HFFc6 (cell line): ENCODE measurements around the gene ANGPTL2. TPM values are rescaled to one million over a fixed set of nuclear protein-coding genes. Genes with fewer than 3 reads are reported as not detected.

Source experiments
- DNase-seq: peaks from one replicate; pipeline ENCODE4 v3.0.0-alpha.2; 2018
- H3K27ac Mint-ChIP-seq: 2 replicates; pipeline ENCODE4 v1.8.0; 2020; ENCODE audit warnings: mild to moderate bottlenecking, mixed read lengths
- H3K27me3 Mint-ChIP-seq: 2 replicates; pipeline ENCODE4 v1.8.0; 2021; ENCODE audit warnings: mild to moderate bottlenecking, moderate library complexity, mixed read lengths; ENCODE audit not compliant: insufficient read depth
- H3K36me3 Mint-ChIP-seq: 2 replicates; pipeline ENCODE4 v1.8.0; 2021; ENCODE audit warnings: low read depth, mixed read lengths
- H3K4me1 Mint-ChIP-seq: 2 replicates; pipeline ENCODE4 v1.8.0; 2020; ENCODE audit warnings: low read depth, mixed read lengths
- H3K4me3 Mint-ChIP-seq: 2 replicates; pipeline ENCODE4 v1.8.0; 2020; ENCODE audit warnings: mild to moderate bottlenecking, moderate library complexity, mixed read lengths
- H3K9me3 Mint-ChIP-seq: 2 replicates; pipeline ENCODE4 v1.8.0; 2020; ENCODE audit warnings: mild to moderate bottlenecking, mixed read lengths
- CTCF ChIP-seq: fragments of 200-600 bp; sonication (generic); IDR thresholded peaks from 2 replicates; pipeline ENCODE4 v1.5.0; 2021; ENCODE audit warnings: antibody characterized with exemption, mild to moderate bottlenecking
- total RNA-seq, 6 experiments: library from RNA; stranded (reverse); fragmentation: NEBNext Ultra II Directional; extraction: Animal tissue kit (Norgen Biotek cat#: 25700); gene quantifications; 2 replicates in 1 of 6; 3 replicates in 5 of 6; pipeline ENCODE4 v1.2.3, GENCODE V29; 2021

ANGPTL2 gene
- total RNA-seq, 6 experiments from 2014 or later: 15.0 to 20.9 (median 19.4) TPM

- no peak for TF ChIP-seq CTCF
Measured at GRCh38 chr9:127083138-127083980, 39.1 kb downstream of the ANGPTL2 start.

GRCh38 chr9:127081250-127082185, 40.9 kb downstream of the ANGPTL2 start:
- Mint-ChIP-seq H3K4me3 (no peak overlapping the region), H3K27me3 (peaks cover 17% of the 10 kb centered on the region), H3K4me1 (peaks cover 9% of the 10 kb centered on the region; the same call in 1 of the 2 replicates), H3K27ac (no peak overlapping the region), H3K36me3 (0 out of 2 replicates have a peak, but pooled peaks cover 5% of the 10 kb centered on the region), H3K9me3 (peaks cover 6% of the 10 kb centered on the region; the same call in 1 of the 2 replicates)
- TF ChIP-seq CTCF: no peak
- DNase-seq: no peak

More at GRCh38 chr9:127083138-127083980, 39.1 kb downstream of the ANGPTL2 start:
- no peaks in the 10 kb centered on the region for H3K4me1 Mint-ChIP-seq
- no peak overlapping the region for H3K27ac Mint-ChIP-seq
- DNase-seq: no peak
- H3K27me3 Mint-ChIP-seq: peaks cover 10% of the 10 kb centered on the region
- peaks cover 6% of the 10 kb centered on the region; the same call in 1 of the 2 replicates for H3K9me3 Mint-ChIP-seq
- H3K36me3 Mint-ChIP-seq: peaks cover 5% of the 10 kb centered on the region; the same call in 1 of the 2 replicates
- H3K4me3 Mint-ChIP-seq: no peak overlapping the region

- H3K4me1 Mint-ChIP-seq: peaks cover 18% of the 10 kb centered on the region
- H3K27ac Mint-ChIP-seq: no peak overlapping the region
- no peak for TF ChIP-seq CTCF
- peaks cover 6% of the 10 kb centered on the region; the same call in 1 of the 2 replicates for H3K9me3 Mint-ChIP-seq
- H3K4me3 Mint-ChIP-seq: no peak overlapping the region
- H3K27me3 Mint-ChIP-seq: peaks cover 17% of the 10 kb centered on the region
- 0 out of 2 replicates have a peak, but pooled peaks cover 5% of the 10 kb centered on the region for H3K36me3 Mint-ChIP-seq
- DNase-seq: no peak
Measured at GRCh38 chr9:127079446-127080140, 42.8 kb downstream of the ANGPTL2 start.

- H3K4me3 Mint-ChIP-seq: no peak overlapping the region
- H3K4me1 Mint-ChIP-seq: peaks cover 18% of the 10 kb centered on the region
- H3K36me3 Mint-ChIP-seq: 0 out of 2 replicates have a peak, but pooled peaks cover 5% of the 10 kb centered on the region
- DNase-seq: no peak
- H3K9me3 Mint-ChIP-seq: peaks cover 6% of the 10 kb centered on the region; the same call in 1 of the 2 replicates
- H3K27me3 Mint-ChIP-seq: peaks cover 14% of the 10 kb centered on the region
- no peak for TF ChIP-seq CTCF
- no peak overlapping the region for H3K27ac Mint-ChIP-seq
Measured at GRCh38 chr9:127078988-127079387, 43.4 kb downstream of the ANGPTL2 start.

GRCh38 chr9:127078336-127078735, 44.1 kb downstream of the ANGPTL2 start:
- Mint-ChIP-seq H3K27me3 (peaks cover 14% of the 10 kb centered on the region), H3K4me1 (peaks cover 18% of the 10 kb centered on the region), H3K27ac (no peak overlapping the region), H3K36me3 (0 out of 2 replicates have a peak, but pooled peaks cover 5% of the 10 kb centered on the region), H3K9me3 (peaks cover 6% of the 10 kb centered on the region; the same call in 1 of the 2 replicates), H3K4me3 (no peak overlapping the region)
- DNase-seq: no peak
- TF ChIP-seq CTCF: no peak
